Measurements from ENCODE around the gene EXOSC1.

Gene EXOSC1

GRCh38 chr10:97464226-97464625, 18.4 kb upstream of the EXOSC1 start:
- Histone ChIP-seq H3K36me3 (peaks cover 96 to 100% (median 100%) of the 10 kb centered on the region in 11 experiments), H3K27me3 (no peaks in the 10 kb centered on the region), H3K4me3 (no peak overlapping the region), H4K20me1 (peaks cover 0 to 61% (median 17%) of the 10 kb centered on the region in 11 experiments; a peak in 17 of 22 replicates), H3K9ac (no peak overlapping the region), H3K4me1 (peaks cover 0 to 7% (median 0%) of the 10 kb centered on the region in 10 experiments; a peak in 2 of 20 replicates), H3K4me2 (no peak overlapping the region), H3K9me3 (replicated peaks in 1 of 11) (no peaks in the 10 kb centered on the region), H3K27ac (peak overlapping the region in 2 of 11 experiments; percentile 8 to 11; a peak in 3 of 22 replicates)
- TF ChIP-seq Cebpa-rat (IDR thresholded peaks at IDR 0.05): no peak

- peaks cover 96 to 100% (median 100%) of the 10 kb centered on the region in 11 experiments for H3K36me3 ChIP-seq
- no peak overlapping the region; a peak in 1 of 22 replicates for H3K9ac ChIP-seq
- peak overlapping the region in 2 of 11 experiments; percentile 8 to 11; a peak in 2 of 22 replicates for H3K27ac ChIP-seq
- H3K4me2 ChIP-seq: no peak overlapping the region
- peak in 7 of 11 experiments; percentile 19 to 85 (median 49); a peak in 7 of 22 replicates for TF ChIP-seq Cebpa-rat (IDR thresholded peaks at IDR 0.05)
- peaks cover 0 to 62% (median 22%) of the 10 kb centered on the region in 11 experiments; a peak in 17 of 22 replicates for H4K20me1 ChIP-seq
- no peaks in the 10 kb centered on the region for H3K9me3 ChIP-seq (replicated peaks in 1 of 11)
- no peaks in the 10 kb centered on the region for H3K27me3 ChIP-seq
- H3K4me3 ChIP-seq: no peak overlapping the region
- peaks cover 0 to 7% (median 0%) of the 10 kb centered on the region in 10 experiments; a peak in 2 of 20 replicates for H3K4me1 ChIP-seq
Measured at GRCh38 chr10:97463363-97464132, 17.7 kb upstream of the EXOSC1 start.

- Histone ChIP-seq H3K9me3 (replicated peaks in 1 of 11) (no peaks in the 10 kb centered on the region), H3K27me3 (no peaks in the 10 kb centered on the region), H3K4me2 (no peak overlapping the region), H4K20me1 (peaks cover 0 to 60% (median 22%) of the 10 kb centered on the region in 11 experiments; a peak in 16 of 22 replicates), H3K4me3 (no peak overlapping the region), H3K36me3 (peaks cover 96 to 100% (median 100%) of the 10 kb centered on the region in 11 experiments), H3K9ac (no peak overlapping the region; a peak in 1 of 22 replicates), H3K4me1 (peaks cover 0 to 7% (median 0%) of the 10 kb centered on the region in 10 experiments; a peak in 1 of 20 replicates), H3K27ac (no peak overlapping the region)
- TF ChIP-seq Cebpa-rat (IDR thresholded peaks at IDR 0.05): no peak
Measured at GRCh38 chr10:97462309-97462708, 16.5 kb upstream of the EXOSC1 start.

- peaks cover 0 to 70% (median 35%) of the 10 kb centered on the region in 11 experiments; a peak in 17 of 22 replicates for H4K20me1 ChIP-seq
- no peak overlapping the region for H3K4me3 ChIP-seq
- peaks cover 97 to 100% (median 100%) of the 10 kb centered on the region in 11 experiments for H3K36me3 ChIP-seq
- 0 out of 22 replicates have a peak overlapping the region, but pooled peaks of 1 of the 11 experiments have one; percentile 7 for H3K9ac ChIP-seq
- H3K9me3 ChIP-seq (replicated peaks in 1 of 11): no peaks in the 10 kb centered on the region
- no peak for TF ChIP-seq Cebpa-rat (IDR thresholded peaks at IDR 0.05)
- no peak overlapping the region for H3K27ac ChIP-seq
- peaks cover 0 to 7% (median 0%) of the 10 kb centered on the region in 10 experiments; a peak in 1 of 20 replicates for H3K4me1 ChIP-seq
- H3K4me2 ChIP-seq: no peak overlapping the region
- H3K27me3 ChIP-seq: no peaks in the 10 kb centered on the region
Measured at GRCh38 chr10:97459933-97460332, 14.1 kb upstream of the EXOSC1 start.

- Histone ChIP-seq H3K27ac (no peak overlapping the region), H3K27me3 (no peaks in the 10 kb centered on the region), H3K9ac (0 out of 22 replicates have a peak overlapping the region, but pooled peaks of 1 of the 11 experiments have one; percentile 7), H4K20me1 (peaks cover 0 to 70% (median 36%) of the 10 kb centered on the region in 11 experiments; a peak in 18 of 22 replicates), H3K4me1 (peaks cover 0 to 7% (median 0%) of the 10 kb centered on the region in 10 experiments; a peak in 2 of 20 replicates), H3K9me3 (replicated peaks in 1 of 11) (no peaks in the 10 kb centered on the region), H3K4me3 (no peak overlapping the region), H3K36me3 (peaks cover 98 to 100% (median 100%) of the 10 kb centered on the region in 11 experiments), H3K4me2 (no peak overlapping the region)
- no peak for TF ChIP-seq Cebpa-rat (IDR thresholded peaks at IDR 0.05)
Measured at GRCh38 chr10:97459111-97459510, 13.3 kb upstream of the EXOSC1 start.

- H3K4me3 ChIP-seq: no peak overlapping the region
- H3K4me1 ChIP-seq: peaks cover 0 to 8% (median 0%) of the 10 kb centered on the region in 10 experiments; a peak in 2 of 20 replicates
- peaks cover 99 to 100% (median 100%) of the 10 kb centered on the region in 11 experiments for H3K36me3 ChIP-seq
- no peak for TF ChIP-seq Cebpa-rat (IDR thresholded peaks at IDR 0.05)
- no peak overlapping the region for H3K4me2 ChIP-seq
- no peak overlapping the region for H3K27ac ChIP-seq
- H3K9ac ChIP-seq: no peak overlapping the region; a peak in 1 of 22 replicates
- no peaks in the 10 kb centered on the region for H3K27me3 ChIP-seq
- H3K9me3 ChIP-seq (replicated peaks in 1 of 11): no peaks in the 10 kb centered on the region
- H4K20me1 ChIP-seq: peaks cover 9 to 82% (median 55%) of the 10 kb centered on the region in 11 experiments; a peak in 21 of 22 replicates
Measured at GRCh38 chr10:97456686-97457065, 10.9 kb upstream of the EXOSC1 start.

GRCh38 chr10:97456034-97456685, 10.4 kb upstream of the EXOSC1 start:
- no peaks in the 10 kb centered on the region for H3K9me3 ChIP-seq (replicated peaks in 1 of 11)
- H3K36me3 ChIP-seq: peaks cover 99 to 100% (median 100%) of the 10 kb centered on the region in 11 experiments

GRCh38 chr10:97454330-97455036, 8.7 kb upstream of the EXOSC1 start:
- H3K36me3 ChIP-seq: peaks cover 93 to 97% (median 95%) of the 10 kb centered on the region in 11 experiments
- no peak overlapping the region; a peak in 1 of 22 replicates for H3K27ac ChIP-seq
- H3K9ac ChIP-seq: peak overlapping the region in 5 of 11 experiments; percentile 0 to 25 (median 9); a peak in 3 of 22 replicates
- no peaks in the 10 kb centered on the region for H3K9me3 ChIP-seq (replicated peaks in 1 of 11)
- H3K4me2 ChIP-seq: no peak overlapping the region
- no peak for TF ChIP-seq Cebpa-rat (IDR thresholded peaks at IDR 0.05)
- peaks cover 0 to 11% (median 0%) of the 10 kb centered on the region in 10 experiments; a peak in 5 of 20 replicates for H3K4me1 ChIP-seq
- no peaks in the 10 kb centered on the region for H3K27me3 ChIP-seq
- H4K20me1 ChIP-seq: peaks cover 17 to 89% (median 65%) of the 10 kb centered on the region in 11 experiments; a peak in 21 of 22 replicates
- no peak overlapping the region for H3K4me3 ChIP-seq

More at GRCh38 chr10:97456034-97456685, 10.4 kb upstream of the EXOSC1 start:
- Histone ChIP-seq H4K20me1 (peaks cover 11 to 87% (median 60%) of the 10 kb centered on the region in 11 experiments; a peak in 21 of 22 replicates), H3K4me3 (no peak overlapping the region), H3K9ac (peak overlapping the region in 1 of 11 experiments; percentile 25; a peak in 1 of 22 replicates), H3K27me3 (no peaks in the 10 kb centered on the region), H3K4me2 (no peak overlapping the region), H3K4me1 (peaks cover 0 to 8% (median 0%) of the 10 kb centered on the region in 10 experiments; a peak in 2 of 20 replicates), H3K27ac (no peak overlapping the region)
- no peak for TF ChIP-seq Cebpa-rat (IDR thresholded peaks at IDR 0.05)
